ENCODE measurements around the gene VPS13D. TPM values are rescaled to one million over a fixed set of nuclear protein-coding genes. Genes with fewer than 3 reads are reported as not detected.

VPS13D gene
- total and polyA plus RNA-seq, 2 experiments from 2014 or later: 10.7 to 34.9 TPM

DNA sequence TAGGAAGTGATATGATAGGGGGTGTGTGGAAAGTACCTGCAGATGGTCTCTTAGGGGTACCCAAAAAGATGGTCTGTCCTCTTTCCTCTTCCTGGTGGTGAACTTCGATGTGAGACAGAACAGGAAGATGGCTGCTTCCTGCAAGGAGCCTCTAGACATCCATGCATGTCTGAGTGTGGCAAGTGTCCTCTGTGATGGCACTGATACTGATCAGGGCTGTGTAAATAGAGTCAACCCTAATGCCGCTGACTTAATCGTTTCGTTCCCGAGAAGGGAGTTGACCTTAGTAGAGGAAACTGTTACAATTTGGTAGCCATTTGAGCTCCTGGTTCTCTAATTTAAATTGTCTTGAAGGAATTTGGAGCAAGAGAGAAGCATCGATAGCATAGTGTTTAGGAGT, 168.6 kb downstream of the VPS13D start:
- no peak overlapping the region for H3K4me3 ChIP-seq
- no peak for ATAC-seq

More for the DNA sequence above, 168.6 kb downstream of the VPS13D start:
- Histone ChIP-seq H2AFZ (no peak overlapping the region), H3K27ac (ENCODE audit: low read depth) (no peak overlapping the region), H3K79me2 (replicated peaks; ENCODE audit: insufficient read depth) (no peaks in the 10 kb centered on the region), H3K27me3 (ENCODE audit: insufficient read depth) (no peaks in the 10 kb centered on the region), H4K20me1 (replicated peaks; ENCODE audit: insufficient read depth) (no peaks in the 10 kb centered on the region), H3K9me2 (ENCODE audit: insufficient read depth) (no peaks in the 10 kb centered on the region), H3F3A (replicated peaks; ENCODE audit: low read depth) (no peaks in the 10 kb centered on the region), H3K36me3 (ENCODE audit: insufficient read depth) (no peaks in the 10 kb centered on the region; the same call in 1 of the 2 replicates), H3K4me2 (no peak overlapping the region), H3K4me1 (ENCODE audit: insufficient read depth) (no peaks in the 10 kb centered on the region)
- H3K36me3 Mint-ChIP-seq (ENCODE audit: low read depth): no peaks in the 10 kb centered on the region; the same call in 2 of the 3 replicates
- H3K4me3 Mint-ChIP-seq: no peak overlapping the region
- H3K27ac Mint-ChIP-seq: no peak overlapping the region
- no peaks in the 10 kb centered on the region for H3K27me3 Mint-ChIP-seq (ENCODE audit: insufficient read depth, low read depth, poor library complexity)
- no peaks in the 10 kb centered on the region for H3K9me3 Mint-ChIP-seq
- DNase-seq (ENCODE audit: low spot score): no peak
- TF ChIP-seq, protein P1, sequence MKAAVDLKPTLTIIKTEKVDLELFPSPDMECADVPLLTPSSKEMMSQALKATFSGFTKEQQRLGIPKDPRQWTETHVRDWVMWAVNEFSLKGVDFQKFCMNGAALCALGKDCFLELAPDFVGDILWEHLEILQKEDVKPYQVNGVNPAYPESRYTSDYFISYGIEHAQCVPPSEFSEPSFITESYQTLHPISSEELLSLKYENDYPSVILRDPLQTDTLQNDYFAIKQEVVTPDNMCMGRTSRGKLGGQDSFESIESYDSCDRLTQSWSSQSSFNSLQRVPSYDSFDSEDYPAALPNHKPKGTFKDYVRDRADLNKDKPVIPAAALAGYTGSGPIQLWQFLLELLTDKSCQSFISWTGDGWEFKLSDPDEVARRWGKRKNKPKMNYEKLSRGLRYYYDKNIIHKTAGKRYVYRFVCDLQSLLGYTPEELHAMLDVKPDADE (IDR thresholded peaks at IDR 0.05): no peak
- TF ChIP-seq CREB1 (CRISPR knock-in tag; IDR thresholded peaks at IDR 0.05; ENCODE audit: low read depth): no peak
- no peak for TF ChIP-seq ZNF114 (CRISPR knock-in tag; IDR thresholded peaks at IDR 0.05)
- TF ChIP-seq EZH2 (IDR thresholded peaks at IDR 0.05; ENCODE audit: low read depth, unreplicated experiment): no peak
- no peak for TF ChIP-seq EZH2phosphoT487 (IDR thresholded peaks at IDR 0.05; ENCODE audit: unreplicated experiment)
- TF ChIP-seq, protein P2, sequence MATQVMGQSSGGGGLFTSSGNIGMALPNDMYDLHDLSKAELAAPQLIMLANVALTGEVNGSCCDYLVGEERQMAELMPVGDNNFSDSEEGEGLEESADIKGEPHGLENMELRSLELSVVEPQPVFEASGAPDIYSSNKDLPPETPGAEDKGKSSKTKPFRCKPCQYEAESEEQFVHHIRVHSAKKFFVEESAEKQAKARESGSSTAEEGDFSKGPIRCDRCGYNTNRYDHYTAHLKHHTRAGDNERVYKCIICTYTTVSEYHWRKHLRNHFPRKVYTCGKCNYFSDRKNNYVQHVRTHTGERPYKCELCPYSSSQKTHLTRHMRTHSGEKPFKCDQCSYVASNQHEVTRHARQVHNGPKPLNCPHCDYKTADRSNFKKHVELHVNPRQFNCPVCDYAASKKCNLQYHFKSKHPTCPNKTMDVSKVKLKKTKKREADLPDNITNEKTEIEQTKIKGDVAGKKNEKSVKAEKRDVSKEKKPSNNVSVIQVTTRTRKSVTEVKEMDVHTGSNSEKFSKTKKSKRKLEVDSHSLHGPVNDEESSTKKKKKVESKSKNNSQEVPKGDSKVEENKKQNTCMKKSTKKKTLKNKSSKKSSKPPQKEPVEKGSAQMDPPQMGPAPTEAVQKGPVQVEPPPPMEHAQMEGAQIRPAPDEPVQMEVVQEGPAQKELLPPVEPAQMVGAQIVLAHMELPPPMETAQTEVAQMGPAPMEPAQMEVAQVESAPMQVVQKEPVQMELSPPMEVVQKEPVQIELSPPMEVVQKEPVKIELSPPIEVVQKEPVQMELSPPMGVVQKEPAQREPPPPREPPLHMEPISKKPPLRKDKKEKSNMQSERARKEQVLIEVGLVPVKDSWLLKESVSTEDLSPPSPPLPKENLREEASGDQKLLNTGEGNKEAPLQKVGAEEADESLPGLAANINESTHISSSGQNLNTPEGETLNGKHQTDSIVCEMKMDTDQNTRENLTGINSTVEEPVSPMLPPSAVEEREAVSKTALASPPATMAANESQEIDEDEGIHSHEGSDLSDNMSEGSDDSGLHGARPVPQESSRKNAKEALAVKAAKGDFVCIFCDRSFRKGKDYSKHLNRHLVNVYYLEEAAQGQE (IDR thresholded peaks at IDR 0.05; ENCODE audit: unreplicated experiment): no peak
- no peak for TF ChIP-seq ZNF331 (CRISPR knock-in tag; IDR thresholded peaks at IDR 0.05; ENCODE audit: low read depth)
- no peak for TF ChIP-seq JUNB (IDR thresholded peaks at IDR 0.05; ENCODE audit: unreplicated experiment)
- TF ChIP-seq POLR2AphosphoS5 (IDR thresholded peaks at IDR 0.05; ENCODE audit: low read depth): no peak
- no peak for TF ChIP-seq NANOG (IDR thresholded peaks at IDR 0.05; ENCODE audit: borderline replicate concordance)
- TF ChIP-seq, protein P3, sequence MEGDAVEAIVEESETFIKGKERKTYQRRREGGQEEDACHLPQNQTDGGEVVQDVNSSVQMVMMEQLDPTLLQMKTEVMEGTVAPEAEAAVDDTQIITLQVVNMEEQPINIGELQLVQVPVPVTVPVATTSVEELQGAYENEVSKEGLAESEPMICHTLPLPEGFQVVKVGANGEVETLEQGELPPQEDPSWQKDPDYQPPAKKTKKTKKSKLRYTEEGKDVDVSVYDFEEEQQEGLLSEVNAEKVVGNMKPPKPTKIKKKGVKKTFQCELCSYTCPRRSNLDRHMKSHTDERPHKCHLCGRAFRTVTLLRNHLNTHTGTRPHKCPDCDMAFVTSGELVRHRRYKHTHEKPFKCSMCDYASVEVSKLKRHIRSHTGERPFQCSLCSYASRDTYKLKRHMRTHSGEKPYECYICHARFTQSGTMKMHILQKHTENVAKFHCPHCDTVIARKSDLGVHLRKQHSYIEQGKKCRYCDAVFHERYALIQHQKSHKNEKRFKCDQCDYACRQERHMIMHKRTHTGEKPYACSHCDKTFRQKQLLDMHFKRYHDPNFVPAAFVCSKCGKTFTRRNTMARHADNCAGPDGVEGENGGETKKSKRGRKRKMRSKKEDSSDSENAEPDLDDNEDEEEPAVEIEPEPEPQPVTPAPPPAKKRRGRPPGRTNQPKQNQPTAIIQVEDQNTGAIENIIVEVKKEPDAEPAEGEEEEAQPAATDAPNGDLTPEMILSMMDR (conservative IDR thresholded peaks at IDR 0.05; ENCODE audit: low read depth in 2 of 2): no peak
- no peak for TF ChIP-seq STAT1 (IDR thresholded peaks at IDR 0.05; ENCODE audit: unreplicated experiment)
- TF ChIP-seq, protein P4, sequence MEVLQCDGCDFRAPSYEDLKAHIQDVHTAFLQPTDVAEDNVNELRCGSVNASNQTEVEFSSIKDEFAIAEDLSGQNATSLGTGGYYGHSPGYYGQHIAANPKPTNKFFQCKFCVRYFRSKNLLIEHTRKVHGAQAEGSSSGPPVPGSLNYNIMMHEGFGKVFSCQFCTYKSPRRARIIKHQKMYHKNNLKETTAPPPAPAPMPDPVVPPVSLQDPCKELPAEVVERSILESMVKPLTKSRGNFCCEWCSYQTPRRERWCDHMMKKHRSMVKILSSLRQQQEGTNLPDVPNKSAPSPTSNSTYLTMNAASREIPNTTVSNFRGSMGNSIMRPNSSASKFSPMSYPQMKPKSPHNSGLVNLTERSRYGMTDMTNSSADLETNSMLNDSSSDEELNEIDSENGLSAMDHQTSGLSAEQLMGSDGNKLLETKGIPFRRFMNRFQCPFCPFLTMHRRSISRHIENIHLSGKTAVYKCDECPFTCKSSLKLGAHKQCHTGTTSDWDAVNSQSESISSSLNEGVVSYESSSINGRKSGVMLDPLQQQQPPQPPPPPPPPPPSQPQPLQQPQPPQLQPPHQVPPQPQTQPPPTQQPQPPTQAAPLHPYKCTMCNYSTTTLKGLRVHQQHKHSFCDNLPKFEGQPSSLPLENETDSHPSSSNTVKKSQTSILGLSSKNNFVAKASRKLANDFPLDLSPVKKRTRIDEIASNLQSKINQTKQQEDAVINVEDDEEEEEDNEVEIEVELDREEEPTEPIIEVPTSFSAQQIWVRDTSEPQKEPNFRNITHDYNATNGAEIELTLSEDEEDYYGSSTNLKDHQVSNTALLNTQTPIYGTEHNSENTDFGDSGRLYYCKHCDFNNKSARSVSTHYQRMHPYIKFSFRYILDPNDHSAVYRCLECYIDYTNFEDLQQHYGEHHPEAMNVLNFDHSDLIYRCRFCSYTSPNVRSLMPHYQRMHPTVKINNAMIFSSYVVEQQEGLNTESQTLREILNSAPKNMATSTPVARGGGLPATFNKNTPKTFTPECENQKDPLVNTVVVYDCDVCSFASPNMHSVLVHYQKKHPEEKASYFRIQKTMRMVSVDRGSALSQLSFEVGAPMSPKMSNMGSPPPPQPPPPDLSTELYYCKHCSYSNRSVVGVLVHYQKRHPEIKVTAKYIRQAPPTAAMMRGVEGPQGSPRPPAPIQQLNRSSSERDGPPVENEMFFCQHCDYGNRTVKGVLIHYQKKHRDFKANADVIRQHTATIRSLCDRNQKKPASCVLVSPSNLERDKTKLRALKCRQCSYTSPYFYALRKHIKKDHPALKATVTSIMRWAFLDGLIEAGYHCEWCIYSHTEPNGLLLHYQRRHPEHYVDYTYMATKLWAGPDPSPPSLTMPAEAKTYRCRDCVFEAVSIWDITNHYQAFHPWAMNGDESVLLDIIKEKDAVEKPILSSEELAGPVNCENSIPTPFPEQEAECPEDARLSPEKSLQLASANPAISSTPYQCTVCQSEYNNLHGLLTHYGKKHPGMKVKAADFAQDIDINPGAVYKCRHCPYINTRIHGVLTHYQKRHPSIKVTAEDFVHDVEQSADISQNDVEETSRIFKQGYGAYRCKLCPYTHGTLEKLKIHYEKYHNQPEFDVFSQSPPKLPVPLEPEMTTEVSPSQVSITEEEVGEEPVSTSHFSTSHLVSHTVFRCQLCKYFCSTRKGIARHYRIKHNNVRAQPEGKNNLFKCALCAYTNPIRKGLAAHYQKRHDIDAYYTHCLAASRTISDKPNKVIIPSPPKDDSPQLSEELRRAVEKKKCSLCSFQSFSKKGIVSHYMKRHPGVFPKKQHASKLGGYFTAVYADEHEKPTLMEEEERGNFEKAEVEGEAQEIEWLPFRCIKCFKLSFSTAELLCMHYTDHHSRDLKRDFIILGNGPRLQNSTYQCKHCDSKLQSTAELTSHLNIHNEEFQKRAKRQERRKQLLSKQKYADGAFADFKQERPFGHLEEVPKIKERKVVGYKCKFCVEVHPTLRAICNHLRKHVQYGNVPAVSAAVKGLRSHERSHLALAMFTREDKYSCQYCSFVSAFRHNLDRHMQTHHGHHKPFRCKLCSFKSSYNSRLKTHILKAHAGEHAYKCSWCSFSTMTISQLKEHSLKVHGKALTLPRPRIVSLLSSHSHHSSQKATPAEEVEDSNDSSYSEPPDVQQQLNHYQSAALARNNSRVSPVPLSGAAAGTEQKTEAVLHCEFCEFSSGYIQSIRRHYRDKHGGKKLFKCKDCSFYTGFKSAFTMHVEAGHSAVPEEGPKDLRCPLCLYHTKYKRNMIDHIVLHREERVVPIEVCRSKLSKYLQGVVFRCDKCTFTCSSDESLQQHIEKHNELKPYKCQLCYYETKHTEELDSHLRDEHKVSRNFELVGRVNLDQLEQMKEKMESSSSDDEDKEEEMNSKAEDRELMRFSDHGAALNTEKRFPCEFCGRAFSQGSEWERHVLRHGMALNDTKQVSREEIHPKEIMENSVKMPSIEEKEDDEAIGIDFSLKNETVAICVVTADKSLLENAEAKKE (CRISPR knock-in tag; IDR thresholded peaks at IDR 0.05): no peak
- no peaks in the 10 kb centered on the region for H3K4me1 Mint-ChIP-seq

All from GM23338 (cell line).